SU-DHL-6 (cell line): ENCODE data around the gene BAMBI.

Experiments
- H2AFZ ChIP-seq: fragments of 200-600 bp; sonication (generic); 2 replicates; pipeline ENCODE4 v1.6.1; 2014; ENCODE audit warnings: low read depth, mild to moderate bottlenecking, moderate library complexity, mixed read lengths, antibody characterized with exemption, low read length; ENCODE audit not compliant: severe bottlenecking
- H3F3A ChIP-seq: fragments of 200-600 bp; shearing (Covaris generic); 2 replicates; pipeline ENCODE4 v1.6.0; 2016; ENCODE audit warnings: antibody characterized with exemption, mild to moderate bottlenecking; ENCODE audit not compliant: insufficient read depth
- H3K27ac ChIP-seq: fragments of 200-600 bp; sonication (generic); 2 replicates; pipeline ENCODE4 v1.5.1; 2016; ENCODE audit warnings: low read depth, mild to moderate bottlenecking, low read length, moderate library complexity, mixed read lengths
- H3K27me3 ChIP-seq: fragments of 200-600 bp; sonication (generic), shearing (Covaris generic); 2 replicates; pipeline ENCODE4 v1.6.0; 2014; ENCODE audit warnings: mild to moderate bottlenecking, low read length
- H3K36me3 ChIP-seq: fragments of 200-600 bp; sonication (generic); 2 replicates; pipeline ENCODE4 v1.6.1; 2014; ENCODE audit warnings: mild to moderate bottlenecking, low read length, mixed read lengths
- H3K4me2 ChIP-seq: fragments of 300-600, 200-600 bp; shearing (Covaris generic), sonication (generic); 2 replicates; pipeline ENCODE4 v1.6.0; 2014; ENCODE audit warnings: low read length, low read depth, mild to moderate bottlenecking; ENCODE audit not compliant: poor library complexity, severe bottlenecking
- H3K4me3 ChIP-seq: fragments of 200-600 bp; sonication (generic); 2 replicates; pipeline ENCODE4 v1.5.1; 2014; ENCODE audit warnings: antibody characterized with exemption, low read length, mild to moderate bottlenecking, mixed read lengths; ENCODE audit not compliant: insufficient read depth, poor library complexity, severe bottlenecking
- H3K79me2 ChIP-seq: fragments of 200-600 bp; sonication (generic); 2 replicates; pipeline ENCODE4 v1.6.1; 2014; ENCODE audit warnings: mild to moderate bottlenecking, low read length, moderate library complexity; ENCODE audit not compliant: insufficient read depth
- H3K9ac ChIP-seq: fragments of 200-600 bp; sonication (generic); 2 replicates; pipeline ENCODE4 v1.7.0; 2014; ENCODE audit warnings: mild to moderate bottlenecking, low read length
- H3K9me2 ChIP-seq: fragments of 200-600 bp; sonication (generic); replicated peaks from 2 replicates; pipeline ENCODE4 v1.6.1; 2014; ENCODE audit warnings: low read length; ENCODE audit not compliant: insufficient read depth
- H3K9me3 ChIP-seq: fragments of 200-600 bp; sonication (generic); 2 replicates; pipeline ENCODE4 v1.6.1; 2014; ENCODE audit warnings: low read length, mixed read lengths; ENCODE audit not compliant: insufficient read depth
- H4K20me1 ChIP-seq: fragments of 200-600 bp; sonication (generic); 2 replicates; pipeline ENCODE4 v1.6.1; 2014; ENCODE audit warnings: low read depth, mild to moderate bottlenecking, antibody characterized with exemption, low read length, moderate library complexity, mixed read lengths
- CTCF ChIP-seq: fragments of 200-600 bp; sonication (generic); IDR thresholded peaks from one replicate; pipeline ENCODE4 v1.5.1; 2017; ENCODE audit warnings: antibody characterized with exemption, mild to moderate bottlenecking, low read length, moderate library complexity; ENCODE audit not compliant: insufficient read depth, poor library complexity, severe bottlenecking
- EZH2phosphoT487 ChIP-seq: fragments of 200-600 bp; sonication (generic), shearing (Covaris generic); conservative IDR thresholded peaks from 2 replicates; pipeline ENCODE4 v1.6.1; 2018; ENCODE audit warnings: mild to moderate bottlenecking, antibody characterized with exemption, low read length, moderate library complexity, mixed read lengths

BAMBI gene

DNA sequence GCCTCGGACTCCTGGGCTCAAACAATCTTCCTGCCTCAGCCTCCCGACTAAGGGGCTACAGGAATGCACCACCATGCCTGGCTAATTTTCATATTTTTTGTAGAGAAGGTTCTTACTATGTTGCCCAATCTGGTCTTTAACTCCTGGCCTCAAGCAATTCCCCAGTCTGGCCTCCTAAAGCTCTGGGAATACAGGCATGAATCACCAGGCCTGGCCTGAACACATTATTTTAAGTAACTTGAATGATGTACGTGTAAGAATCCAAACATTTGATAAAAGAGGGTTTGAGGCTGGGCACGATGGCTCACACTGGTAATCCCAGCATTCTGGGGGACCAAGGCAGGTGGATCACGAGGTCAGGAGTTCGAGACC, 13.0 kb upstream of the BAMBI start:
- H3K27ac ChIP-seq, result no peak overlapping the region
- no peaks in the 10 kb centered on the region for H3F3A ChIP-seq
- no peaks in the 10 kb centered on the region for H3K9me3 ChIP-seq
- H2AFZ ChIP-seq, result no peak overlapping the region
- H3K27me3 ChIP-seq, result no peaks in the 10 kb centered on the region
- no peak overlapping the region for H3K9ac ChIP-seq
- no peaks in the 10 kb centered on the region for H3K9me2 ChIP-seq
- H3K4me3 ChIP-seq, result no peak overlapping the region
- no peak for TF ChIP-seq EZH2phosphoT487
- no peak for TF ChIP-seq CTCF
- no peaks in the 10 kb centered on the region for H4K20me1 ChIP-seq
- H3K4me2 ChIP-seq, result no peak overlapping the region
- no peaks in the 10 kb centered on the region for H3K79me2 ChIP-seq
- H3K36me3 ChIP-seq, result no peaks in the 10 kb centered on the region

DNA sequence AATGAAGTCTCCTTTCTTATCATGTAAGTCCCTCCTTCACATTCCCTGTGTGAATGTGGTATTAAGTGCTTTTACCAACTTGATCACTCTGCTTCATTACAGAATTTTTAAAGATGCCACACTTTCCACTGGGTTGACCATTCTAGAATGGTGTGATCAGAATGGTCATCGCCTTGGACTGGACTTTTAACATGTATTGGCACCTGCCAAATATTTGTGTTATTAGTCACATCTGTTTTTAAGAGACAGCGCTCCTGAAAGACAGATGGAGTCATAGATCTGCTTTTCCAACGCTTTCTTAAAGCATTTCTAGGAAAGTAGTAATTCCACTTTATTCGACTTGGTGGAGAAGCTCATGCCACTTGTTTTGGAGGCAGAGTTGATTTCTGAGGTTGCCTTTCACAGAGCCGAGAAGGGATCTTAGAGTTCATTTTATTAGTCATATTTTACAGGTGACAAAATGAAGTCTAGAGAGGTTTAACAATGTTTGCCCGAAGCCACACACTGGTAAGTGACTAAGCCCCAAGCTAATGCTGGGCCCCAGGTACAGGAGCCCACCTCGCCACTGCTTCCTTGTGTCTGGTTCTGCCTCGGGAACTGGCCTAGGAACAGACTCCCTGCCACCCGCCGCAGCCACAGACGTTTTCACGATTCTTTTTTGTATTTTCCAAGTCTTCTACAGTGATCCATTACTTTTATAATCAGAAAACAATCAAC, 10.4 kb upstream of the BAMBI start:
- Histone ChIP-seq H3K9me2 (no peaks in the 10 kb centered on the region), H3K9ac (no peak overlapping the region), H3F3A (no peaks in the 10 kb centered on the region), H3K79me2 (no peaks in the 10 kb centered on the region), H3K4me3 (no peak overlapping the region), H3K36me3 (no peaks in the 10 kb centered on the region), H2AFZ (no peak overlapping the region), H3K4me2 (no peak overlapping the region), H3K9me3 (no peaks in the 10 kb centered on the region), H4K20me1 (no peaks in the 10 kb centered on the region), H3K27me3 (no peaks in the 10 kb centered on the region), H3K27ac (no peak overlapping the region)
- TF ChIP-seq CTCF (no peak), EZH2phosphoT487 (no peak)

DNA sequence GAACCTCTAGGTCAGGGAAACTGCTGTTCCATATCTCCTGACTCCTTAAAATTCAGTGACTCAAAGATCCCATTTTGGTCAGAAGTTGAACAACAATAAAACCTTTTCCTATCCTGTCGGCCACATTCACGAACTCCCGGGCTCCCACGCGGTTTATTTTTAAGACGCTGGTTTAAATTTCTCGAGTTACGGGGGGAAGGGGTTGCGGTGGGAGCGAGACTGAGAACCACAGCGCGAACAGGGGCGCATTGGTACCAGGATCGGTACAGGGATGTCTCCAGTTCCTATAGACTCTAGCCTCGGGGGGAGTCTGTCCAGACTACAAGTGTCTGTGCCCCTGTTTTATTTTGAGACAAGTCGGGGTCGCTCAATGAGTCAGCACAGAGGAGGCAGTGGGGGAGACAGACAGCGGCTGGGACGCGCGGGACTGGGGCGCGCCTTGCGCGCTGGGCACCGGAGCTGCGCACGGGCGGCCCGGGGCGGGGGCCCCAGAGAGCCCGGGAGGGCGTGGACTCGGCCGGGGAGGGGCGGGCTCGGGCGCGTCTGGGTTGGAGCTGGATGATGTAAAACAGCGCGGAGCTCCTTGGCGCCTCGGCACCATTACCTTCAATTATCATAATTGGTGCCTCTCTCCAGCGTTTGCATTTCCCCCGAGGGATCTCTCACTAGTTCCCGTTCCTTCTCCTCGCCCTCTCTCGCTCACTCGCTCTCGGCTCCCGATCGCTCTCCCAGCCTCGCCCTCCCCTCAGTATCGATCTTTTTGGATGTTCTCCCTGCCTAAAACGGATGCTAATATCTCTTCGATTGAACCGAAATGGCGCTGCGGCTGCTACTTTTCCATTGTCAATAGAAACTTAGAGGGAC, 8.7 kb upstream of the BAMBI start:
- Histone ChIP-seq H2AFZ (no peak overlapping the region), H3K27ac (no peak overlapping the region), H4K20me1 (no peaks in the 10 kb centered on the region), H3K9me2 (no peaks in the 10 kb centered on the region), H3K36me3 (no peaks in the 10 kb centered on the region), H3K9ac (no peak overlapping the region), H3K9me3 (no peaks in the 10 kb centered on the region), H3K79me2 (no peaks in the 10 kb centered on the region), H3F3A (no peaks in the 10 kb centered on the region), H3K4me2 (no peak overlapping the region), H3K4me3 (no peak overlapping the region), H3K27me3 (no peaks in the 10 kb centered on the region)
- TF ChIP-seq EZH2phosphoT487 (no peak), CTCF (no peak)
